Activated CD4-positive, CD25-positive, alpha-beta regulatory T cell (primary cell): ENCODE results near the gene PLAAT4.
"Not testable (repeated sequence)": the region's sequence is repeated elsewhere in the genome, so short reads cannot be mapped to it uniquely, and the experiment has no call there.

ENCODE experiments used
- DNase-seq, 4 experiments: peaks; one replicate each; lab custom pipeline; 2025; lab: John Stamatoyannopoulos, UW

Gene PLAAT4

GRCh38 chr11:63543711-63544110, 7.1 kb downstream of the PLAAT4 start:
- DNase-seq: no peak

- DNase-seq: no peak
Measured at GRCh38 chr11:63547061-63547460, 10.5 kb downstream of the PLAAT4 start.

DNA sequence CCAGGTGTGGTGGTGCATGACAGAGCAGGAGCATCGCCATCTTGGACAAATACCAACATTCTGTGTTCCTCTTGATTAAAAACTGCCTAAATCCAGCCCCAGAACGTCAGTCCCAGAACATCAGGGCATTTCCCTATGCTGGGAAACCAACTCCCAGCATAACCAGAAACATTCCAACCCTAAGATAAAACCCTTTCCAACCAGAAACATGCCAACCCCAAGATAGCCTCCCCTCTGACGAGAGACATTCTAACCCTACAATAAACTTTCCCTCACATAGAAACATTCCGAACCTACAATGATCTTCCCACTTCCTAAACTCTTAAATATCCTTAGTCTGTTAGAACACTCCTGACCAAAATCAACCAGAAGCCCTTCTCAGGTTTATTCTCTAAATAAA, 11.6 kb downstream of the PLAAT4 start:
- no peak for DNase-seq

GRCh38 chr11:63549411-63549810, 12.8 kb downstream of the PLAAT4 start:
- DNase-seq: no peak

DNA sequence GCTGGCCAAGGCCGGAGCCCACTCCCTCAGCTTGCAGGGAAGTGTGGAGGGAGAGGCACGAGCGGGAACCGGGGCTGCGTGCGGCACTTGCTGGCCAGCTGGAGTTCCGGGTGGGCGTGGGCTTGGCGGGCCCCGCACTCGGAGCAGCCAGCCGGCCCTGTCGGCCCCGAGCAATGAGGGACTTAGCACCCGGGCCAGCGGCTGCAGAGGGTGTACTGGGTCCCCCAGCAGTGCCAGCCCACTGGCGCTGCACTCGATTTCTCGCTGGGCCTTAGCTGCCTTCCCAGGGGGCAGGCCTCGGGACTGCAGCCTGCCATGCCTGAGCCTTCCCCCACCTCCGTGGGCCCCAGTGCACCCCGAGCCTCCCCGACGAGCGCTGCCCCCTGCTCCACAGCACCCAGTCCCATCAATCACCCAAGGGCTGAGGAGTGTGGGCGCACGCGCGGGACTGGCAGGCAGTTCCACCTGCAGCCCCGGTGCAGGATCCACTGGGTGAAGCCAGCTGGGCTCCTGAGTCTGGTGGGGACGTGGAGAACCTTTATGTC, 13.6 kb downstream of the PLAAT4 start:
- not testable (repeated sequence) for DNase-seq

DNA sequence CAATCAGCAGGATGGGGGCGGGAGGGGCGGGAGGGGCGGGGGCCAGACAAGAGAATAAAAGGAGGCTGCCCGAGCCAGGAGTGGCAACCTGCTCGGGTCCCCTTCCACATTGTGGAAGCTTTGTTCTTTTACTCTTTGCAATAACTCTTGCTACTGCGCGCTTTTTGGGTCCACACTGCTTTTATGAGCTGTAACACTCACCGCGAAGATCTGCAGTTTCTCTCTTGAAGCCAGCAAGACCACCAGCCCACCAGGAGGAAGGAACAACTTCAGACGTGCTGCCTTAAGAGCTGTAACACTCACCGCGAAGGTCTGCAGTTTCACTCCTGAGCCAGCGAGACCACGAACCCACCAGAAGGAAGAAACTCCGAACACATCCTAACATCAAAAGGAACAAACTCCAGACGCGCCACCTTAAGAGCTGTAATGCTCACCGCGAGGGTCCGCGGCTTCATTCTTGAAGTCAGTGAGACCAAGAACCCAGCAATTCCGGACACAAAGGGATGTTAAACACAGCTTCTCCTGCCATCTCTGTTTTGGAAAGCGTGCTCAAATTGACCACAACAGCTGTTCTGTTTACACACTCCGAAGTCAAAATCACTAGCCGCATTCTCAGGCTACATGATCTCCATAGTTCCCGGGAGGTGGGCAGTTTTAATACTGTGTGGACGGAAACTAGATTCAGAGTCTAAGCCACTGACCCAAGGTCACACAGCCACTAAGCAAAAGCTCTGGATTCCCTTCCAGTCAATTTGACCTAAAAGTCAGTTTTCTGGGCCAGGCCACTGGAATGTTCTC, 14.7 kb downstream of the PLAAT4 start:
- no peak for DNase-seq

GRCh38 chr11:63551889-63552266, 15.3 kb downstream of the PLAAT4 start:
- no peak for DNase-seq

GRCh38 chr11:63552921-63553320, 16.3 kb downstream of the PLAAT4 start:
- DNase-seq: no peak

GRCh38 chr11:63553759-63554158, 17.2 kb downstream of the PLAAT4 start:
- peak in 1 of 4 experiments; percentile 33 for DNase-seq

GRCh38 chr11:63554877-63555223, 18.2 kb downstream of the PLAAT4 start:
- DNase-seq: no peak

DNA sequence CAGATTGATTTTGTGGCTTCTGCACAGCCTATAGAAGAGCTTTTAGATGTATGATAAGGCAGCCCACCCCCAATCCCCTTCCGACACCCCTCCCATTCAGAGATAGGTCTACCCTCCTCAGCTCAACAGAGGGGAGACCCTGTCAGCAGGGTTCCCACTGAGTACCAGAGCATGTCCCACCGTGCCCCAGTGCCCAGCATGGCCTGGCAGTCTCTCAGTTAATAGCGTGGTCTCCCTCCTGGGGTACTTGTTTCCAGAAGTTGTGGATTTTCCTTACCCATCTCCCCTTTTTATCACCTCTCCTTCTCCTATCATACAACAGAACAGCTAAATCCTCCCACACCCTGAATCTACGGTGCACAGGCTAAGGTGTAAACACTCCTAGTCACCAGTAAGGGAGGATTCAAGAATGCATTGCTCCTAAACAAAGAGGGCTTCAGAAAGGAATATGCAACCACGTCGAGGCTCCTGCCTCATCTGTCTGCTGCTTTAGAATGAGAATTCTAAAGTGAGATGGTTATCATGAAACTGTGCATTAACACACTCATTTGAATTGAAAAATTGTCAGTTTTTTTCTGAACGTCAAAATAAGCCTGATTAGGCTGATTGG, 19.9 kb downstream of the PLAAT4 start:
- DNase-seq: no peak

DNA sequence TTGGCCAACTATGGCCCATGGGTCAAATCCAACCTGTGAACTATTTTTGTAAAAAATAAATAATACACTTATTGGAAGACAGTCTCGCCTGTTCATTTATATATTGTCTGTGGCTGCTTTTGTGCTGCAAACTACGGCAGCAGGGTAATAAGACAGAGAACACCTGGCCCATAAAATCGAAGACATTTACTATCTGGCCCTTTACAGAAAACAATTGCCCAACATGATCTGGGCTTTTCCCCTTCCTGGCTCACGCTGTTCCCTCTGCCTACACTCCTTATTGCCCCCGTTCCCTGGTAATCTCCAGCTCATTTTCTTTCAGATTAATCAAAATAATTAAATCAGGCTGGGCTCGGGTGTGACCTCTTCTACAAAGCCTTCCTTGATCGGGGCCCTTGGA, 21.0 kb downstream of the PLAAT4 start:
- no peak for DNase-seq

GRCh38 chr11:63558459-63559157, 22.0 kb downstream of the PLAAT4 start:
- DNase-seq: no peak

GRCh38 chr11:63560506-63561180, 24.0 kb downstream of the PLAAT4 start:
- no peak for DNase-seq

DNA sequence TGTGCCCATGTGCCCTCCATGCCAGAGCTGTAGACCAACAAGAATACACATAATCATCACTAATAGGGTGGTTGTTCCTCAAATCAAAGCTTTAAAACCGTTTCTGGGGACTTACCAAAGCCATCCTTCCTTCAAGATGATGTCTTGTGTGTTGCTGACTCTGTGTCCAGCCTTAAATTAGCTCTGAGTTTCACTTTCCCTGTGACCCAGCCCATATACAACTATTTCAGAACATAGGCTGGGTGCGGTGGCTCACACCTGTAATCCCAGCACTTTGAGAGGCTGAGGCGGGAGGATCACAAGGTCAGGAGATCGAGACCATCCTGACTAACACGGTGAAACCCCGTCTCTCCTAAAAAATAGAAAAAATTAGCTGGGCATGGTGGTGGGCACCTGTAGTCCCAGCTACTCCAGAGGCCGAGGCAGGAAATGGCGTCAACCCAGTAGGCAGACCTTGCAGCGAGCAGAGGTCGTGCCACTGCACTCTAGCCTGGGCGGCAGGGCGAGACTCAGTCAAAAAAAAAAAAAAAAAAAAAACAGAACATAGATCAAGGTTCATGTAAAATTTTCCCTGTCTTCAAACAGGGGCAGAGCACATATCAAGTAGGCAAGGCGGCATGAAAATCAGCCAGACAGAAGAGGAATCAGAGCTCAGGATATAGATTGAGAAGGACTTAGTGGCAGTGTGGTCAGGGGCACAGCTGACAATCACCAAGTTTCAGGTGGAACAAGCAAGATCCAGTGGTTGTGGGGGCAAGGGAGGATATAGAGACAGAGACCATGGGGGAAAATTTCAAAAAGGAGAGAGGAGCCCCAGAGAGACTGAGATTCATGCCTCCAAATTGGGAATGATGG, 26.8 kb downstream of the PLAAT4 start, which contains the start of gene PLAAT2:
Gene PLAAT2, minus strand, starts transcription at position 179 of the 855 bp plus-strand sequence. Its CDS starts 55 bp downstream, at position 124.
- no peak for DNase-seq

DNA sequence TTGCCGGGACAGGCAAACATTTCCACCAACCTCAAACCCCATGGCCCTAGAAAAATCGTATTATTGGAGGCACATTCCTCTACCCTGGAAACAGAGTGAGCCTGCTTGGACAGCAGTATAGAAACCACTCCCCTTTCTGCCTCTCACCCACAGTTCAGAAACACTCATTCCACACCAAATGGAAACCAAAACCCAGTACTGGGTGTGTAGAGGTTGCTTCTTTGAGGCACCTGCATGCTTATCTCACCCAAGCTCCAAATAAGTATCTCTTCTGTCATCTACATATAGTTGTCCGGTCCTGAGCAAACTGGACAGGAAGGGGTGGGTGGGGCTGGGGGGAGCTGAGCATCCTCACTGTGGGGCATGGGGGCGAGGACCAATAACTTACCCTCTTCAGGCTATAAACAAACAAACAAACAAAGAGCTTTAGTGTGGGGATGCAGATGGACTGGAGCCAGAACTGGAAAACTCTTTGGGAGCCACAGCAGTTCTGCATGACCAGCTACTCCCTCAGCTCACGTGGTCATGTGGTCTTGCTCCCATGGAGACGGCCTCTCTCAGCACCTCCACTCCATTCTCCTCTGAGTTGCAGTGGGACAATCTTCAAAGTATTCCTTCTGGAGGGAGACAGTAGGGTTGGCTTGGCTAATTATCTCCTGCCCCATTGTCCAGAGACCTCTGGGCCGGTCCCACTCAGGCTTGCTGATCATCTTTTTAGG, 27.6 kb downstream of the PLAAT4 start:
- no peak for DNase-seq

DNA sequence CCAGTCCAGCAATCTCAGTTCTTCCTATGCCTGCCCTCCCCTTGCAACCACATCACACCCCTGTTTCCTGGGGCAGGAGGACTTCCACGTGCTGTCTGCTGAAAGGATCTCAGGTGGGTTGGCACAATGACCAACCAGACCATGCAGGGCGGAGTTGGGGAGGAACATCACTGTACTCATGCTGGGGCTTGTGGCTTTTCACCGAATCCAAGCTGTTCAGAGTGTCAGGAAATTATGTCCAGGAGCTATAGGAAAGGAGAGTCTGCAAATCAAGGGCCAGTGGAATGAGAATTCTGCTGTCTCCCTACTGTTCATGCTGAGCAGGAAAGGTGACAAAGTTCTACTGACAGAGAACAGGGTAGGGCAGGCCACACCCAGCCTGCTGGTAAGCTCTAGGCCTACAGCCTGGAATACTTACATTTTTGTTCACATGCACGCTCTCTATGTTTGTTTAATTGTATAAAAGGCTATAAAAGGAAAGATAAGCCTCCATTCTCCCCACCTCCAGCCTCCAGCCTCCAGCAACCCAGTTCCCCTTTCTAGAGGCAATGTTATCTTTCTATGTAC, 28.3 kb downstream of the PLAAT4 start:
- DNase-seq: no peak

GRCh38 chr11:63567044-63567840, 30.6 kb downstream of the PLAAT4 start:
- peak in 3 of 4 experiments; percentile 21 to 46 (median 25) for DNase-seq

DNA sequence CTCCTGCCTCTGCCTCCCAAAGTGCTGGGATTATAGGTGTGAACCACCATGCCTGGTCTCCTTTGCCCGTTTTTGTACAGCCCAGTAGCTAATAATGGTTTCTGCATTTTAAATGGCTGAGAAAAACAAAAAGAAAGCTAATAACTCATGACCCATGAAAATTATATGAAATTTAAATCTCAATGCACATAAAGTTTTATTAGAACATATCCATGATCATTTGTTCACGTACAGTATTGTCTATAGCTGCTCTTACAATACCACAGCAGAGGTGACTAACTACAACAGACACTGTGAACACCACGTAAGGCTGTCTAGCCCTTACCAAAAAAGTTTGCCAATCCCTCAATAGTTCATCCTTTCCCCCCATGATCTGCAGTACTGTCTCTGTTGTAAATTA, 33.0 kb downstream of the PLAAT4 start:
- DNase-seq: no peak
